Activated CD4-positive, alpha-beta T cell treated with anti-CD3 and anti-CD28 coated beads for 1 hour (primary cell): ENCODE measurements around the gene ZGLP1.

Experiments used
- DNase-seq: peaks from one replicate; pipeline ENCODE4 v3.0.0-alpha.2; 2020

ZGLP1 gene

GRCh38 chr19:10325732-10326131 lies 16.1 kb upstream of the ZGLP1 start:
- DNase-seq = no peak

- no peak for DNase-seq
Observed at GRCh38 chr19:10321874-10322835, 12.5 kb upstream of the ZGLP1 start.

GRCh38 chr19:10321417-10321797 lies 11.8 kb upstream of the ZGLP1 start:
- DNase-seq = no peak

- no peak for DNase-seq
Observed at GRCh38 chr19:10320602-10321416, 11.2 kb upstream of the ZGLP1 start.

GRCh38 chr19:10318807-10319682 lies 9.4 kb upstream of the ZGLP1 start:
- DNase-seq = no peak

GRCh38 chr19:10317857-10318462 lies 8.3 kb upstream of the ZGLP1 start:
- no peak for DNase-seq

GRCh38 chr19:10317045-10317856 lies 7.6 kb upstream of the ZGLP1 start:
- DNase-seq = no peak

GRCh38 chr19:10316229-10317044 lies 6.8 kb upstream of the ZGLP1 start:
- no peak for DNase-seq

GRCh38 chr19:10315335-10316214 lies 6.0 kb upstream of the ZGLP1 start, which contains the start of gene FDX2:
Gene FDX2 (minus strand): TSS chr19:10316015. CDS start chr19:10315996, 19 bp downstream.
- DNase-seq = peak; percentile 87

GRCh38 chr19:10306327-10306726 lies 3.3 kb downstream of the ZGLP1 start:
- no peak for DNase-seq

GRCh38 chr19:10305139-10305806 lies 4.3 kb downstream of the ZGLP1 start:
- DNase-seq = no peak

GRCh38 chr19:10299545-10300458 lies 9.8 kb downstream of the ZGLP1 start:
- DNase-seq = no peak

- no peak for DNase-seq
Observed at GRCh38 chr19:10295847-10296591, 13.6 kb downstream of the ZGLP1 start.

- DNase-seq = peak; percentile 52
Observed at GRCh38 chr19:10295305-10295846, 14.2 kb downstream of the ZGLP1 start.

GRCh38 chr19:10294368-10294697 lies 15.3 kb downstream of the ZGLP1 start:
- no peak for DNase-seq

- DNase-seq = no peak
Observed at GRCh38 chr19:10293637-10294367, 15.8 kb downstream of the ZGLP1 start.
